Activated CD4-positive, alpha-beta T cell treated with anti-CD3 and anti-CD28 coated beads, Interleukin-2, amount 50 U/mL, for 48 hours (primary cell): ENCODE results near the gene IFITM10.
A peak's percentile ranks its signal among the peaks of the same experiment; 100 is the strongest.
"Not testable (repeated sequence)": the region's sequence is repeated elsewhere in the genome, so short reads cannot be mapped to it uniquely, and the experiment has no call there.

Source experiments
- DNase-seq, 2 experiments: peaks; one replicate each; pipeline ENCODE4 v3.0.0-alpha.2; 2020

Gene IFITM10

DNA sequence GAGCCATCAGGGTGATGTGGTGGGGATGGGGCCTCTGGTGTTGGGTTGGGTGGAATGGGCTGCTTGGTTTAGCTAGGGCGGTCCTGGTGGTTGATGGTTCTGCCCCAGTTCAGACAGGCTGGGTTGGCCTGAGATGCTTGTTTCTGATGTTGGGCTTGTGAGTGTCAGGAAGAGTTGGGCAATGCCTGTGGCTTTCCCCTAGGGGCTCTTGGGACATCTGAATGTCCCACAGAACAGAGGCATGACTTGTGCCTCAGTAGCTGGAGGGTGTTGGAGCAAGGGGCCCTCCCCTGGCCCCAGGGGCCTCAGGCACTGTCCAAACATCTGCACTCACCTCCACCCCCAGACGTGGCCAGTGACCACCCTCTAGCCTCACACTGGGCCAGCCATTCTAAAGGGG, 27.3 kb upstream of the IFITM10 start:
- no peak for DNase-seq

DNA sequence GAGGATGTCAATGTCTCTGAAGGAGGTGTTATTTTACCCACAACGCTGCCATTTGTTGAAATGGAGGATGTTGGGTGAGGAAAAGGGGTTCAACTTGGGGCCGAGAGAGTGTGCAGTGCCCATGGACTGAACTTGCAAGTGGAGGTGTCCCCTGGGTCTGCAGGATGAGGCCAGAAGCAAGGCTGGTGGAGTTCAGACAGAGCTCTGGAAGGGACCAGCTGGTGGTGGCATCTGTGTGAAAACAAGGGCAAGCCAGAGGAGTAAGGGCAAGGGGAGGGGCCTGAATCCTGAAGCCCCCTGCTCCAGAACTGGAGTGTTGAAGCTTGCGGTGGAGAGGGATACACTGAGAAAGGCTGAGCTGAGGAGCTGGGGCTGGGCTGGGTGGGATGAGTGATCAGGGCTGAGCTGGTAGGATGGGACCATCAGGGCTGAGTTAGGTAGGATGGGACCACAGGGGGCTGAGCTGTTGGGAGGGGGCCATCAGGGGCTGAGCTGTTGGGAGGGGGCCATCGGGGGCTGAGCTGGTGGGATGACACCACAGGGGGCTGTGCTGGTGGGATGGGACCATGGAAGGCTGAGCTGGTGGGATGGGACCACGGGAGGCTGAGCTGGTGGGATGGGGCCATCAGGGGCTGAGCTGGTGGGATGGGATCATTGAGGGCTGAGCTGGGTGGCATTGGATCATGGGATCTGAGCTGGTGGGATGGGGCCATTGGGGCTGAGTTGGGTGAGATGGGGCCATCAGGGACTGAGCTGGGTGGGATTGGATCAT, 26.7 kb upstream of the IFITM10 start:
- no peak for DNase-seq

GRCh38 chr11:1776331-1776851, 26.0 kb upstream of the IFITM10 start:
- DNase-seq = no peak

DNA sequence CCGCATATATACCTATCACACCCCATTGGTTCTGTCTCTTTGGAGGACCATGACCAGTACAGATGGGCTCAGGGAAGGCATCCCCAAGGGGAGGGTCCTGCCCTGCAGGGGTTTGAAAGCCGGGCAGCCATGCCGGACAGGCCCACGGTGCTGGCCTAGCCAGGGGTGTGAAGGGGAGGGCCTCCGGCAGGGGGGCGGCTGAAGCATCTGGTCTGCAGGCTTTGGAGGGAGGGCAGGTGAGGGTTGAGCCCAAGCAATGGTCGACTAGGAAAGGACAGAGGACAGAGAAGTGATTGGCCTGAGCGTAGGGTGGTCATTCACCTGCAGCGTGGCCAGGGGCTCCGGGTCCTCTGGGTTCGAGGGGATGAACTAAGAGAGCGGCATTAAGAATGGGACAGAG, 24.5 kb upstream of the IFITM10 start:
- DNase-seq = no peak

DNA sequence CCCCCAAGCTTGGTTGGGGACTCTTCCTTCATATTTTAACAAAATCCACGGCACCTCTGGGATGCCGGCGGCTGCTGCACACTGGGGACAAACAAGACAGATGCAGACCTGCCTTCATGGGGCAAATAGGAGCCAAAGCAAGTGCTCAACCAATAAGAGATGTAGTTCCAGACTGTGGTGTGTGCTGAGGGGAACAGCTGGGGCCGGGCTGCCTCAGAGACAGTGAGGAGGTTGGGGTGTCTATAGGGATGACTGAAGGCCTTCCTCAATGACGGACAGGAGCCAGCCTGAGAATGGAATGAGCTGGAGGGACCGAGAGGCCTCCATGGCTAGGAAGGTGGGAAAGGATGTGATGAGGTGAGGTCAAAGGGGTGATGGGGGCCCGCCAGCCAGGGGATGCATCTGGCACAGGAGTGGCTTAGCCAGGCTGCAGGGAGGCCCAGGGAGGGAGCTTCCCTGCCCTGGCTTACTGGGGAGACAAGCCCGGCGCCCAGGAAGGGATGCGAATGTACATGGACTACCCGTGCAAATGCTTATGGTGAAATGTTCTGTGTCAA, 23.7 kb upstream of the IFITM10 start:
- no peak for DNase-seq

DNA sequence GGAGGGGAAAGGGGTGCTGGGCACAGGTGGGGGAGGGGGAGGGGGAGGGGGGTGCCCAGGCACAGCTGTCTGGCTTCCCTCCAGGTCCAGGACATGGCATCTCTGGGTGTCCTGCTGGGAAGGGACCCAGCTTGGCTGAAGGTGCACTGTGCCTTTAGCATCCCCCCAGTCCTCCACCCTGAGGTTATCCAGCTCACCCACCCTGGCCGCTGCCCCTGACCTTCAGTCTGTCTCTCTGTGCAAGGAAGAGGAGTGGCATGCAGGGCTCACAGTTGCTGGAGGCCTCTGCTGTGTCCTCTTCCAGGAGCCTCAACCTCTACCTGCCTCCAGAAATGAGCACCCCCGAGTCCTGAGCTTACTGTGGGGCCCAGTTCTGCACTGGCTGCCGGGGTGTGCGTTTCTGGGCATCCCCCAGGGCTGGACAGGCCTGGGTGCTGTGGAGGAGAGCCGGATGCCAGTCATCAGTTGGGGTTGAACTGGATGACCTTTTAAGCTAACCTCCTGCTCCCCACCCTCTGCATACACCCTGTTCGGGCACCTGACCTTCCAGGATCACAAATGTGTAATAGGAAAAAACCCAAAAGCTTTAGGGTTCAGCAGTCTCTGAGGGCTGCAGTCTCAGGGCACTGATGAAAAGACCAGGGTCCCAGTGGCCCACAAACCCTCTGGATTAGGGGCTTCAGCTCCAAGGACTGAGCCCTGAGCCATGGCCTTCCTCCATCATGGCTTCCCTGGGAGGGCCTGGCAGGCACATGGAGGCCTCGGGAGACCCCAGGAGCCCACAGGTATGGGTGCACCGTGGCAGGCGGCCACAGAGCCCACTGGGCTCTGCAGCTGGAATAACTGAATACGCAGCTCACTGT, 23.0 kb upstream of the IFITM10 start:
- DNase-seq = no peak

DNA sequence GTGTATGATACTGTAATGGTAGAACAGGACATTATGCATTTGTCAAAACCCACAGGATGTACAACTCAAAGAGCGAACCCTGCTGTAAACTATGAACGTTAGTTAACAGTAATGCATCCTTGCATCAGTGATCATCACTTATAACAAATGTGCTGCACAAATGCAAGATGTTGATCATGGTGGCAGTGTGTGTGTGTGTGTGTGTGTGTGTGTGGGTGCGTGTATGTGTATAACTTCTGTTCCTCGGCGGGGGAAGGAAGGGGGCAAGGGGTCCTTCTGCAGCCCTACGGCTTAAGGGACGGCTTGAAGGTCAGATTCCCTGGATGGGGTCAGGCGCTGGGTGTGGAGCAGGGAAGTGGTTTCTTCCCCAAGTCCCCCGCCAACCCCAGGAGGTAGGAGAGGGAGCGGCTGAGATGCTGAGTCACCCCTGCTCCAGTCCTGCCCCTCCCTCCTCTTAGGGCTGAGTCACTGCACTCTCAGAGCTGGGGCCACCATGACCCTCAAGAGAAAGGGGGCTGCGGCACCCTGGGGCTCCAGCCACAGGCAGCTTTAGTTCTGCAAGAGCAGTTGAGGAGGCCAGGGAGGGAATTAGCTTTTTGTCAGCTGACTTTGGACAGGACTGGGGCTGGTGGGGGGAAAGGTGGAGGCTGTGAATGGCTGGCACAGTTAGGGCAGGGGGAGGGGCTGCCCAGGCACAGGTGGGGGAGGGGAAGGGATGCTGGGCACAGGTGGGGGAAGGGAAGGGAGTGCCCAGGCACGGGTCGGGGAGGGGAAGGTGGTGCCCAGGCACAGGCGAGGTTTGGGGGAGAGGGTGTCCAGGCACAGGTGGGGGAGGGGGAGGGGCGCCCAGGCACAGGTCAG, 22.1 kb upstream of the IFITM10 start:
- peak; percentile 59 to 64 for DNase-seq

DNA sequence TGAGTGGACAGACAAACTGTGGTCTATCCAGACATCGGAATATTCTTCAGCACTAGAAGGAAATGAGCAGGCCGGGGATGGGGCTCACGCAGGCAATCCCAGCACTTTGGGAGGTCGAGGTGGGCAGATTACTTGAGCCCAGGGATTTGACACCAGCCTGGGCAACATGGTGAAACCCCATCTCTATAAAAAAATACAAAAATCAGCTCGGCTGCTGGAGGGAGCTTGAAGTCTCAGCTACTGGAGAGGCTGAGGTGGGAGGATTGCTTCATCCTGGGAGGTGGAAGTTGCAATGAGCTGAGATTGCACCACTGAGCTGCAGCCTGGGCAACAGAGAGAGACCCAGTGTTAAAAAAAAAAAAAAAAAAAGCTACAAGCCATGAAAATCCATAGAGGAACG, 21.3 kb upstream of the IFITM10 start:
- DNase-seq = no peak

GRCh38 chr11:1771273-1771672, 20.9 kb upstream of the IFITM10 start:
- DNase-seq = no peak

DNA sequence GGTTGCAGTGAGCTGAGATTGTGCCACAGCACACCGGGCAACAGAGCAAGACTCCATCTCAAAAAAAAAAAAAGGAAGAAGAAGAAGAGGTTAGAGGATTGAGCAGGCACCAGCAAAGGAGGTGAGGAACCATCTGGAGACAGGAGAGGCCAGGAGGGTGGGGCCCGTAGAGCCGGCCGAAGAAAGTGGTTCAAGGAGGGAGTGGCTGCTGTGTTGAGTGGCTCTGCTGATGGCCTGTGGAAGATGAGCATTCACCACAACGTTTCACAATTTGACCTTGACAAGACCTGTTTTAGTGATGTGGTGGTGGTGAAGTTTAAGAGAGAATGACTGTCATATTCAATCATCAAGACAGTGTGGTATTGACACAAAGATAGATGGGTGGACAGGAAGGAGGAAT, 20.1 kb upstream of the IFITM10 start:
- no peak for DNase-seq

- no peak for DNase-seq
Observed at GRCh38 chr11:1770061-1770460, 19.7 kb upstream of the IFITM10 start.

GRCh38 chr11:1769304-1769936, 19.0 kb upstream of the IFITM10 start:
- DNase-seq = not testable (repeated sequence)

DNA sequence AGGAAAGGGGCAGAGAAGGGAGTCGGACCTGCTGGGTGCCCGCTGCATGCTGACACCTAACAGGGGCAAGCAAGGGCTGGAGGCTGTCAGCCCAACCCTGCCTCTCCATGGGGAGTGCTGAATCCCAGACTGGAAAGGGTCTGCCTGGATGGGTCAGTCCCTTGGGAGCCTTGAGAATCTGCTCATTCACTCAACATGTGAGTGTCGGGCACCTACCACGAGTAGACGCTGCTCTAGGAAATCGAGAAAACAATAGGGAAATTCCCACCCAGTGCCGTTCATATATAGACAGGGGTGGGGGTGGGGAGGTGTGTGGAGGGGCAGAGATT, 17.7 kb upstream of the IFITM10 start:
- no peak for DNase-seq

GRCh38 chr11:1767399-1768140, 17.2 kb upstream of the IFITM10 start:
- DNase-seq = no peak

- DNase-seq = no peak
Observed at GRCh38 chr11:1766719-1767398, 16.5 kb upstream of the IFITM10 start.

- no peak for DNase-seq
Observed at GRCh38 chr11:1765871-1766718, 15.7 kb upstream of the IFITM10 start.

- peak; percentile 87 to 88 for DNase-seq
Observed at GRCh38 chr11:1763796-1764661, 13.6 kb upstream of the IFITM10 start, which contains the start of gene CTSD. CTSD (minus strand) TSS chr11:1763927; CDS start chr11:1763859, 68 bp downstream.

DNA sequence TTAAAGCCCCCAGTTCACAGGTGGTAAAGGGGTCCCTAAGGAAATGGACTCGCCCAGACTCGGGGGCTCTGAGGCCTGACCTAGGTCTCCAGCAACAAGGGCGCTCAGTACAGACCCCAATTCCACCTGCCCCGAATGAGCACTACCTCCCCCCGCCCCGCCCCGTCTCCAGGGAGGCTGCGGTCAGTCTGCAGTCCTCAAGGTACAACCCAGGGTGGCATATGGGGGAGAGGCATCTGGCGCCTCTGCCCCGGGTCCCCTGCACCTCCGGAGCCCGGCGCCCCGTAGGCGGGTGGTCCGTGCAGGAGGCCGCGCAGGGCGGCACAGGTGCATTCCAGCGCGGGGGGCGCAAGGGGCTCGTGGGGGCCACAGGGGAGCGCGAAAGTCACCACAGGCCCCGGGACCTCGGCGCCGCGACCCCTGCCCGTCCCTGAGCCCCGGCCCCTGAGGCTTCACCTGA, 13.0 kb upstream of the IFITM10 start:
- DNase-seq = no peak
